Spleen (tissue), 11 donors: ENCODE results near the gene FOXJ1. TPM values are rescaled to one million over a fixed set of nuclear protein-coding genes. Genes with fewer than 3 reads are reported as not detected.

Experiments
- DNase-seq: peaks from one replicate; pipeline ENCODE4 v3.0.0-alpha.2; 2020
- H3K27ac ChIP-seq, 8 donors: fragments of 200-600 bp; sonication (generic) in 7 of 8; 1 replicate in 4 of 8; 2 replicates in 4 of 8; pipeline versions ENCODE4 v1.5.0 to v1.8.0; 2016 to 2021; ENCODE audit warnings: inconsistent platforms in 4 of 8, mild to moderate bottlenecking in 4 of 8, moderate library complexity in 1 of 8
- H3K27me3 ChIP-seq, 7 donors: fragments of 200-600 bp; sonication (generic) in 6 of 7; replicated peaks in 1 of 7; 1 replicate in 4 of 7; 2 replicates in 3 of 7; pipeline versions ENCODE4 v1.5.0 to v1.8.0; 2016 to 2021; ENCODE audit warnings: inconsistent platforms in 3 of 7, mild to moderate bottlenecking in 1 of 7
- H3K36me3 ChIP-seq, 6 donors: fragments of 200-600 bp; sonication (generic) in 5 of 6; 1 replicate in 4 of 6; 2 replicates in 2 of 6; pipeline versions ENCODE4 v1.5.0 to v1.8.0; 2016 to 2021; ENCODE audit warnings: inconsistent platforms in 2 of 6
- H3K4me1 ChIP-seq, 6 donors: fragments of 200-600 bp; sonication (generic) in 5 of 6; 1 replicate in 3 of 6; 2 replicates in 3 of 6; pipeline versions ENCODE4 v1.5.0 to v1.8.0; 2016 to 2021; ENCODE audit warnings: inconsistent platforms in 3 of 6
- H3K4me3 ChIP-seq, 8 donors: fragments of 200-600 bp; sonication (generic) in 7 of 8; 1 replicate in 4 of 8; 2 replicates in 4 of 8; pipeline versions ENCODE4 v1.5.0 to v1.8.0; 2016 to 2021; ENCODE audit warnings: inconsistent platforms in 4 of 8, mild to moderate bottlenecking in 4 of 8, moderate library complexity in 2 of 8
- H3K9me3 ChIP-seq, 8 donors: fragments of 200-600 bp; sonication (generic) in 7 of 8; 1 replicate in 4 of 8; 2 replicates in 4 of 8; pipeline versions ENCODE4 v1.5.0 to v1.8.0; 2016 to 2021; ENCODE audit warnings: inconsistent platforms in 4 of 8
- POLR2A ChIP-seq, 3 donors: fragments of 450-650 bp; IDR thresholded peaks; one replicate each; pipeline ENCODE4 v1.5.1; 2017; ENCODE audit warnings: antibody characterized with exemption in 3 of 3, mild to moderate bottlenecking in 1 of 3
- POLR2AphosphoS5 ChIP-seq, 3 donors: sonication (generic); formaldehyde crosslinking; IDR thresholded peaks; one replicate each; pipeline ENCODE4 v1.5.1; 2017; ENCODE audit warnings: antibody characterized with exemption in 3 of 3
- WGBS, 5 donors: extraction: QIAGEN DNeasy Blood & Tissue Kit in 3 of 5; methylation state at CpG; one replicate each; pipeline versions ENCODE4 v1.1.5 to v1.1.7; 2013 to 2018; 5-methylcytosine and 5-hydroxymethylcytosine counted together
- intact Hi-C: fragments of 100-400 bp; cut with DNase I; formaldehyde crosslinking; loops from one replicate; pipeline ENCODE4 v1.15.0; 2023; ENCODE audit warnings: low total_unique reads
- polyA plus RNA-seq, 3 donors: library from polyadenylated mRNA; stranded (reverse); fragments of 200-250 nt; gene quantifications; one replicate each; pipeline ENCODE4 v1.2.1, GENCODE V29; 2013
- total RNA-seq, 7 donors: library from RNA; depleted of rRNA in 3 of 7; stranded (reverse); fragments of >200 nt in 3 of 7; fragmentation: NEBNext Ultra II Directional in 4 of 7; extraction: Animal tissue kit (Norgen Biotek cat#: 25700) in 4 of 7; gene quantifications; one replicate each; pipeline versions ENCODE4 v1.1.0 to v1.2.1, GENCODE V29; 2016 to 2021
- TF ChIP-seq, protein P1 (sequence below), 11 experiments: fragments of 200-600 bp in 7 of 11; fragments of 450-650 bp in 4 of 11; sonication (generic) in 4 of 11; IDR thresholded peaks in 8 of 11; conservative IDR thresholded peaks in 3 of 11; 1 replicate in 7 of 11; 2 replicates in 4 of 11; pipeline versions ENCODE4 v1.4.0 to v1.8.0; 2016 to 2021; ENCODE audit warnings: antibody characterized with exemption in 11 of 11, inconsistent platforms in 4 of 11, mild to moderate bottlenecking in 1 of 11
- donor health status: healthy with polysubstance abuse.
- donor health status: DM: no; HTN: no; CAD: no; lungs with moderate emphysema.
- donor health status: DM: no; HTN: no; CAD: no.
- donor health status: Bipolar disorder and iron deficiency.
- donor health status: healthy.
- donor health status: DM: no; HTN: no; CAD: no.
- donor health status: DM: yes; HTN: yes; CAD: no.

The FOXJ1 gene
- total and polyA plus RNA-seq, 10 donors, result 0.05 to 0.13 TPM; not detected in 8

DNA sequence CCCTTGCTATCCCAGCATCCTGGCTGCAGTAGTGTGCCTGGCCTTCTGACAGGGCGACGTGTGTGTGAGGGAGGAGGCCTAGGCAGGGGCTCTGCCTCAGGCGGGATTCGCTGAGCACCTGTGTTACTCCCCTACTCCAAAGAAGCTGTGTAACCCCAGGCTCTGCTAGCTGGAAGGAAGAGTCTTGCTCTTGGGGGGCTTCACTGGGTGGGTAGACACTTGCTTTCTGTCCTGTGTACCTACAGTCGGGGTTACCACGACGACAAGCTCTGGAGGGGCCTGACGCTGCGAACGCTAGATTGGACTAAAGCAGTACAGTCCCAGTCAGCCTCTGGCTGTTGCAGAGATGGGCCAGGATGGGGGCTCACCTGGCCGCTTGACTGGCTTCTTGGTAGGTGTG, 47.0 kb downstream of the FOXJ1 start:
- H3K27me3 ChIP-seq, result no peaks in the 10 kb centered on the region
- TF ChIP-seq POLR2A (IDR thresholded peaks at IDR 0.05), result no peak
- TF ChIP-seq, protein P1, sequence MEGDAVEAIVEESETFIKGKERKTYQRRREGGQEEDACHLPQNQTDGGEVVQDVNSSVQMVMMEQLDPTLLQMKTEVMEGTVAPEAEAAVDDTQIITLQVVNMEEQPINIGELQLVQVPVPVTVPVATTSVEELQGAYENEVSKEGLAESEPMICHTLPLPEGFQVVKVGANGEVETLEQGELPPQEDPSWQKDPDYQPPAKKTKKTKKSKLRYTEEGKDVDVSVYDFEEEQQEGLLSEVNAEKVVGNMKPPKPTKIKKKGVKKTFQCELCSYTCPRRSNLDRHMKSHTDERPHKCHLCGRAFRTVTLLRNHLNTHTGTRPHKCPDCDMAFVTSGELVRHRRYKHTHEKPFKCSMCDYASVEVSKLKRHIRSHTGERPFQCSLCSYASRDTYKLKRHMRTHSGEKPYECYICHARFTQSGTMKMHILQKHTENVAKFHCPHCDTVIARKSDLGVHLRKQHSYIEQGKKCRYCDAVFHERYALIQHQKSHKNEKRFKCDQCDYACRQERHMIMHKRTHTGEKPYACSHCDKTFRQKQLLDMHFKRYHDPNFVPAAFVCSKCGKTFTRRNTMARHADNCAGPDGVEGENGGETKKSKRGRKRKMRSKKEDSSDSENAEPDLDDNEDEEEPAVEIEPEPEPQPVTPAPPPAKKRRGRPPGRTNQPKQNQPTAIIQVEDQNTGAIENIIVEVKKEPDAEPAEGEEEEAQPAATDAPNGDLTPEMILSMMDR (IDR thresholded peaks at IDR 0.05 in 8 of 11, conservative IDR thresholded peaks at IDR 0.05 in 3 of 11), result no peak
- TF ChIP-seq POLR2AphosphoS5 (IDR thresholded peaks at IDR 0.05), result no peak
- H3K9me3 ChIP-seq, result no peaks in the 10 kb centered on the region
- 86 to 97% (median 90%) methylated on average over 11 of the region's 11 CpGs for WGBS, 5 donors
- no peak overlapping the region for H3K27ac ChIP-seq
- H3K36me3 ChIP-seq, result peaks cover 0 to 100% (median 92%) of the 10 kb centered on the region in 6 donors
- peak; percentile 41 for DNase-seq
- intact Hi-C loops, result no loop called here
- no peak overlapping the region for H3K4me3 ChIP-seq
- H3K4me1 ChIP-seq, result peaks cover 0 to 9% (median 0%) of the 10 kb centered on the region in 6 donors

DNA sequence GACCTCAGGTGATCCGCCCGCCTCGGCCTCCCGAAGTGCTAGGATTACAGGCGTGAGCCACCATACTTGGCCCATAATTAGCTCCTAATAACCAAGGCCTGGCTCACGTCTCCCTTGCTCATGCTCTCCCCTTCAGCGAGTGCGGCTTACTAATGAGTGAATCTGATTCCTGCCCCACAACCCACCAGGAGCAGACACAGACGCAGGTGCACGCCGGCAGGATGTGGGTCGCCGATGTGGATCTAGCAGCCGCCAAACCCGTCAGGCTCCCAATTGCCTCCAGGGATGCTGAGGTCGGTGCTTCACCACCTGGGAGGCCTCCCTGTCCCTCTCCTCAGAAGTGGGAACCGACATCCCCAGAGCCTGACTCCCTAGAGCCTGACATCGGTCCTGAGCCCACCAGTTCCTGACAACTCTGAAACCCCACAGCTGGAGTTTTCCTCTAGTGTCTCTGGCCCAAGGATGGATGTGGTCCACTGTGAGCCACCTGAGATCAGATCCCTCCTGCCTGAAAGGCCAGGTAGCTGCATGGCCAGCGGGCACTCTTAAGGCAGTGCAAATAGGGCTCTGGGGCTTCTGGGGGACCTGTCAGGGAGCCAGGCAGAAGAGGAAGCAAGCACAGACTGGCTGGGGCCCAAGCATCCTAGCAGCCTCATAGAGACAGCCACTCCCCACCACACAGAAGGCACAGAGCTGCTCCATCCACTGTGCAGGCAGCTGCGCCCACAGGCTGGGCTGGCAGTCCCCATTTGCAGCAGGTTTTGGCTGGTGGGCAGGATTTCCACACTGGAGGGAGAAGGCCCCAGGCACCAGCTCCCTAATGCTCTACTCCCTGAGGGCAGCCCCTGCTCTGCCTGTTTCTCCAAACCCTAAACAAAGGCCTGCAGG, 48.3 kb downstream of the FOXJ1 start:
- no peak for TF ChIP-seq POLR2A (IDR thresholded peaks at IDR 0.05)
- peak in 1 of 3 donors; percentile 12 for TF ChIP-seq POLR2AphosphoS5 (IDR thresholded peaks at IDR 0.05)
- intact Hi-C loops, result no loop called here
- WGBS, 5 donors, result 92 to 95% (median 94%) methylated on average over 16 to 20 of the region's 20 CpGs
- H3K27ac ChIP-seq, result no peak overlapping the region
- H3K4me3 ChIP-seq, result no peak overlapping the region
- DNase-seq, result peak; percentile 18
- H3K4me1 ChIP-seq, result peaks cover 0 to 9% (median 0%) of the 10 kb centered on the region in 6 donors
- no peaks in the 10 kb centered on the region for H3K9me3 ChIP-seq
- H3K27me3 ChIP-seq, result no peaks in the 10 kb centered on the region
- H3K36me3 ChIP-seq, result peaks cover 0 to 100% (median 95%) of the 10 kb centered on the region in 6 donors

GRCh38 chr17:76091526-76092286, 49.3 kb downstream of the FOXJ1 start:
- intact Hi-C loops, result no loop called here

DNA sequence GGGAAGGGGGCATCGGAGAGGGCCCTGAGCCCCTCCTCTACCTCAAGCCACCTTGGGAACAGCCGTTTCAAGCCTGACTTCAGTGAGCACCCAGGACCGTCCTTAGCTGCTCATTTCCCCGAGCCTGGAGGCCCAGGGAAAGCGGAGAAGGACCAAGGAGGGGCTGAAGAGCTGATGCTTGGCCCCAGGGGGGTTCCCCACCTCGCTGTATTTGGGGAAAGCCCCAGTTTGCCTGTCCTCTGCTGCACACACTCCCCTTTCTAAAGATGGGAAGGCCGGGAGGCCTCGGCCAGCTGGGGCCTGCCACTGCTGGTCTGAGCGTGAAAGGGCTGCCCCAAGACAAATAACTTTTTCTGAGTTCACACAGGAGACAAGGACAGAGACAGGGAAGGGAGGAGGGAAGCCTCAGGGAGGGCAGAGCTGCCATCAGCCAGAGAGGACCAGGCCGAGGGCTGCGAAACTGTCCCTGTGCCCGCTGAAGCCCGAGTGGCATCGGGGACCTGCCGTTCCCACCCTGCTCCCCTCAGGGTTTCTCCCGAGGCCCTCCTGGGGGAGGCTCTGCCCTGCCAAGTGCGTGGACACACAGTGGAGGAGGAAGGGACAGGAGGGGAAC, 50.4 kb downstream of the FOXJ1 start:
- Histone ChIP-seq H3K9me3 (no peaks in the 10 kb centered on the region), H3K36me3 (peaks cover 0 to 100% (median 94%) of the 10 kb centered on the region in 6 donors), H3K4me1 (peaks cover 0 to 9% (median 0%) of the 10 kb centered on the region in 6 donors), H3K27ac (no peak overlapping the region), H3K27me3 (no peaks in the 10 kb centered on the region), H3K4me3 (no peak overlapping the region)
- intact Hi-C loops, result no loop called here
- DNase-seq, result no peak
- WGBS, 5 donors, result 88 to 95% (median 93%) methylated on average over 14 to 17 of the region's 17 CpGs
- TF ChIP-seq, protein P1 (IDR thresholded peaks at IDR 0.05 in 8 of 11, conservative IDR thresholded peaks at IDR 0.05 in 3 of 11), result no peak
- TF ChIP-seq POLR2AphosphoS5 (IDR thresholded peaks at IDR 0.05) (no peak), POLR2A (IDR thresholded peaks at IDR 0.05) (no peak)

More at GRCh38 chr17:76091526-76092286, 49.3 kb downstream of the FOXJ1 start:
- H3K9me3 ChIP-seq, result no peaks in the 10 kb centered on the region
- H3K27me3 ChIP-seq, result no peaks in the 10 kb centered on the region
- H3K4me1 ChIP-seq, result peaks cover 0 to 9% (median 0%) of the 10 kb centered on the region in 6 donors
- no peak for DNase-seq
- peak overlapping the region in 1 of 8 donors; percentile 5 for H3K27ac ChIP-seq
- peaks cover 0 to 100% (median 95%) of the 10 kb centered on the region in 6 donors for H3K36me3 ChIP-seq
- H3K4me3 ChIP-seq, result no peak overlapping the region
- 67 to 80% (median 74%) methylated on average over 19 to 23 of the region's 23 CpGs for WGBS, 5 donors
- no peak for TF ChIP-seq POLR2A (IDR thresholded peaks at IDR 0.05)
- TF ChIP-seq POLR2AphosphoS5 (IDR thresholded peaks at IDR 0.05), result no peak
- TF ChIP-seq, protein P1 (IDR thresholded peaks at IDR 0.05 in 8 of 11, conservative IDR thresholded peaks at IDR 0.05 in 3 of 11), result no peak
